ENCODE data around the gene MMD.
"Not testable (repeated sequence)": the region's sequence is repeated elsewhere in the genome, so short reads cannot be mapped to it uniquely, and the experiment has no call there.

Gene MMD

DNA sequence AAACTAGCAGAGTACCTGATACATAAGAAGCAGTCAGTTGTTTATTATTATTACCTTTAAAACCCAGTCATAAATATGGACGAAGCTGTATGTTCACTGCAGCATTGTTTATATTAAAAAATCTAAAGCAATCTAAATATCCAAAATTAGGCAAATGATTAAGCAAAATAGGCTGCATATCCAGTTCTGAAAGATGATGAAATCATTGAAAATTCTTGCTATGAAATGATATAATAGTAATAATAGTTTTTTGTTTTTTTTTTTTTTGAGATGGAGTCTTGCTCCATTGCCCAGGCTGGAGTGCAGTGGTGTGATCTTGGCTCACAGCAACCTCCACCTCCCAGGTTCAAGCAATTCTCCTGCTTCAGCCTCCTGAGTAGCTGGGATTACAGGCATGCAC lies 31.9 kb downstream of the MMD start:
- WGBS, 2 experiments (ENCODE audit: insufficient coverage in 2 of 2) = no CpG with 5 or more reads among the region's 1 CpG

DNA sequence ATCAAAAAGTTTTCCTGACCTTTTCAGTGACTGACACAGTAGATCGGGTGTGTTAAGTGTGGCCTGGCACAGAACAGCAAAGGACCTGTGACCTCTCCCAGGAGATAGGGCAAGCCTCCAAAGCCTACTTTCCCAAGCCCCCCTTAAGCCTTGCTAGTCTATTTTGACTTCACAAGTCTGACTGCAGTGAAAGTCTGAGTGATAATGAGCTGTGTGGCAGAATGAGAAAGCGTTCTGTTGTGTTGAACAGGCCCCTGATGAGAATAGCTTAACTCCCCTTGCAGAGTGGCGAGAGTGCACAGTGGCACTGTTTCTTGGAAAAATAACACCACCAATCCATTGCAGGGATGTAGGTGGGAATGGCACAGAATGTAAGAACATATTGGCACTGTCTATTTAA lies 32.8 kb downstream of the MMD start:
- Histone ChIP-seq H3K27ac (ENCODE audit: low read depth, low read length, severe bottlenecking) (no peak overlapping the region), H3K9me3 (ENCODE audit: control insufficient read depth, low read length) (no peaks in the 10 kb centered on the region), H3K4me3 (ENCODE audit: extremely low read depth, insufficient read depth, low read length, poor library complexity, severe bottlenecking) (no peak overlapping the region), H3K36me3 (ENCODE audit: control insufficient read depth, insufficient read depth, low read length) (peaks cover 14% of the 10 kb centered on the region), H3K4me1 (ENCODE audit: control insufficient read depth, insufficient read depth, low read length, poor library complexity, severe bottlenecking) (no peaks in the 10 kb centered on the region)
- WGBS, 2 experiments (ENCODE audit: insufficient coverage in 2 of 2) = 77 to 80% methylated on average over 1 to 3 of the region's 3 CpGs

More for the DNA sequence above, 31.9 kb downstream of the MMD start:
- H3K36me3 ChIP-seq (ENCODE audit: control insufficient read depth, insufficient read depth, low read length) = peaks cover 21% of the 10 kb centered on the region
- not testable (repeated sequence) for H3K9me3 ChIP-seq (ENCODE audit: control insufficient read depth, low read length); H3K4me3 ChIP-seq (ENCODE audit: extremely low read depth, insufficient read depth, low read length, poor library complexity, severe bottlenecking); H3K4me1 ChIP-seq (ENCODE audit: control insufficient read depth, insufficient read depth, low read length, poor library complexity, severe bottlenecking); H3K27ac ChIP-seq (ENCODE audit: low read depth, low read length, severe bottlenecking)

- Histone ChIP-seq H3K9me3 (ENCODE audit: control insufficient read depth, low read length) (no peaks in the 10 kb centered on the region), H3K27ac (ENCODE audit: low read depth, low read length, severe bottlenecking) (no peak overlapping the region), H3K4me3 (ENCODE audit: extremely low read depth, insufficient read depth, low read length, poor library complexity, severe bottlenecking) (no peak overlapping the region), H3K4me1 (ENCODE audit: control insufficient read depth, insufficient read depth, low read length, poor library complexity, severe bottlenecking) (no peaks in the 10 kb centered on the region), H3K36me3 (ENCODE audit: control insufficient read depth, insufficient read depth, low read length) (no peaks in the 10 kb centered on the region)
- WGBS, 2 experiments (ENCODE audit: insufficient coverage in 2 of 2) = 92 to 93% methylated on average over 2 to 3 of the region's 3 CpGs
Observed at GRCh38 chr17:55386796-55387332, 34.8 kb downstream of the MMD start.

- WGBS, 2 experiments (ENCODE audit: insufficient coverage in 2 of 2) = 85 to 89% methylated on average over 9 of the region's 10 CpGs
- Histone ChIP-seq H3K4me3 (ENCODE audit: extremely low read depth, insufficient read depth, low read length, poor library complexity, severe bottlenecking) (no peak overlapping the region), H3K9me3 (ENCODE audit: control insufficient read depth, low read length) (no peaks in the 10 kb centered on the region), H3K36me3 (ENCODE audit: control insufficient read depth, insufficient read depth, low read length) (no peaks in the 10 kb centered on the region), H3K27ac (ENCODE audit: low read depth, low read length, severe bottlenecking) (no peak overlapping the region), H3K4me1 (ENCODE audit: control insufficient read depth, insufficient read depth, low read length, poor library complexity, severe bottlenecking) (no peaks in the 10 kb centered on the region)
Observed at GRCh38 chr17:55384643-55385232, 36.9 kb downstream of the MMD start.

DNA sequence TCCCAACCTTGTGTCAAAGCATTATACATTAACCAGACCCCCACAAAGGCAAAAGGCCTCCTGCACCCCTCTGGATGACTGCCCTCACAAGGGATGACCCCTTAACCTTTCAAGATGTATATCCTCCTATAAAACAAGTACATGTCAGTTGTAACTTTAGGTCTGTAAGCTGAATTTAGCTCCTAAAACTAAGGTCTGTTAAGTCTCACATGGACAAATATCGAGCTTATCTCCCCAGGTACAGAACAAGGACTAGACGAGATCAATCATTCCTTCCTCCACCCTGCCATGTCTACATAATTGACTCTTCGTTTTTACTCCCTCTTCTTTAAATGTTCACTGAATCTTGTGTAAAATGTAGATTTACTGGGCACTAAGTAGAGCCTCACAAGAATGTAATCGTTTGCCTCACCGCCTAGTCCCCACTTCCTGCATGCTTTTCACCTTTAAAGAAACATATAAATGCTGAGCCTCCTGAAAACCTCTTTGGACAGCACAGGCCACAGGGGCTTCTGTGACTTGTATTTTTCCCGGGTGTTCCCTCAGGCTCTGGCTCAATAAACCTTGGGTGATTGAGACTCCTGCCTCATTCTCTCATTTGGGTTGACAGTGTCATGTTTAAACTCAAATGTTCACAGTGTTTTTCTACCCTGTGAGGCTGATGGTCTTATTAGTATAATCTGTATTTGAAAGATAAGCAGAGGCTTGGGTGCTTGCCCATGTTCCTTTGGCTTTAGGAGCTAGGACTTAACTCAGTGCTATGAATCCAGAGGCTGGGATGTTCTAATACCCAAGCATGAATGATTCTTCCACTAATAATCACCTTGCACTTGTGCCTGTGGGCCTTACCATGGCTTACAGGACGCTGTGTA lies 37.6 kb downstream of the MMD start:
- H3K27ac ChIP-seq (ENCODE audit: low read depth, low read length, severe bottlenecking) = no peak overlapping the region
- no peak overlapping the region for H3K4me3 ChIP-seq (ENCODE audit: extremely low read depth, insufficient read depth, low read length, poor library complexity, severe bottlenecking)
- no peaks in the 10 kb centered on the region for H3K4me1 ChIP-seq (ENCODE audit: control insufficient read depth, insufficient read depth, low read length, poor library complexity, severe bottlenecking)
- H3K36me3 ChIP-seq (ENCODE audit: control insufficient read depth, insufficient read depth, low read length) = no peaks in the 10 kb centered on the region
- no peaks in the 10 kb centered on the region for H3K9me3 ChIP-seq (ENCODE audit: control insufficient read depth, low read length)
- 83 to 92% methylated on average over 2 to 3 of the region's 7 CpGs for WGBS, 2 experiments (ENCODE audit: insufficient coverage in 2 of 2)

- Histone ChIP-seq H3K27ac (ENCODE audit: low read depth, low read length, severe bottlenecking) (no peak overlapping the region), H3K4me1 (ENCODE audit: control insufficient read depth, insufficient read depth, low read length, poor library complexity, severe bottlenecking) (no peaks in the 10 kb centered on the region), H3K36me3 (ENCODE audit: control insufficient read depth, insufficient read depth, low read length) (no peaks in the 10 kb centered on the region), H3K9me3 (ENCODE audit: control insufficient read depth, low read length) (no peaks in the 10 kb centered on the region), H3K4me3 (ENCODE audit: extremely low read depth, insufficient read depth, low read length, poor library complexity, severe bottlenecking) (no peak overlapping the region)
- WGBS, 2 experiments (ENCODE audit: insufficient coverage in 2 of 2) = 91 to 94% methylated on average over 7 to 8 of the region's 8 CpGs
Observed at GRCh38 chr17:55381017-55381770, 40.4 kb downstream of the MMD start.

GRCh38 chr17:55377671-55378275 lies 43.9 kb downstream of the MMD start:
- H3K36me3 ChIP-seq (ENCODE audit: control insufficient read depth, insufficient read depth, low read length) = no peaks in the 10 kb centered on the region
- H3K27ac ChIP-seq (ENCODE audit: low read depth, low read length, severe bottlenecking) = no peak overlapping the region
- 87 to 96% methylated on average over 3 to 5 of the region's 6 CpGs for WGBS, 2 experiments (ENCODE audit: insufficient coverage in 2 of 2)
- H3K9me3 ChIP-seq (ENCODE audit: control insufficient read depth, low read length) = no peaks in the 10 kb centered on the region
- H3K4me3 ChIP-seq (ENCODE audit: extremely low read depth, insufficient read depth, low read length, poor library complexity, severe bottlenecking) = no peak overlapping the region
- no peaks in the 10 kb centered on the region for H3K4me1 ChIP-seq (ENCODE audit: control insufficient read depth, insufficient read depth, low read length, poor library complexity, severe bottlenecking)

GRCh38 chr17:55368706-55369105 lies 52.9 kb downstream of the MMD start:
- no peaks in the 10 kb centered on the region for H3K4me1 ChIP-seq (ENCODE audit: control insufficient read depth, insufficient read depth, low read length, poor library complexity, severe bottlenecking)
- WGBS, 2 experiments (ENCODE audit: insufficient coverage in 2 of 2) = 83 to 100% methylated on average over 1 to 2 of the region's 3 CpGs
- H3K4me3 ChIP-seq (ENCODE audit: extremely low read depth, insufficient read depth, low read length, poor library complexity, severe bottlenecking) = no peak overlapping the region
- no peak overlapping the region for H3K27ac ChIP-seq (ENCODE audit: low read depth, low read length, severe bottlenecking)
- H3K9me3 ChIP-seq (ENCODE audit: control insufficient read depth, low read length) = peaks cover 7% of the 10 kb centered on the region
- no peaks in the 10 kb centered on the region for H3K36me3 ChIP-seq (ENCODE audit: control insufficient read depth, insufficient read depth, low read length)

- WGBS, 2 experiments (ENCODE audit: insufficient coverage in 2 of 2) = 90 to 93% methylated on average over 1 of the region's 1 CpG
- Histone ChIP-seq H3K27ac (ENCODE audit: low read depth, low read length, severe bottlenecking) (no peak overlapping the region), H3K36me3 (ENCODE audit: control insufficient read depth, insufficient read depth, low read length) (no peaks in the 10 kb centered on the region), H3K4me3 (ENCODE audit: extremely low read depth, insufficient read depth, low read length, poor library complexity, severe bottlenecking) (no peak overlapping the region), H3K9me3 (ENCODE audit: control insufficient read depth, low read length) (peaks cover 5% of the 10 kb centered on the region), H3K4me1 (ENCODE audit: control insufficient read depth, insufficient read depth, low read length, poor library complexity, severe bottlenecking) (no peaks in the 10 kb centered on the region)
Observed at GRCh38 chr17:55366020-55366481, 55.6 kb downstream of the MMD start.

GRCh38 chr17:55363033-55363432 lies 58.6 kb downstream of the MMD start:
- no CpG with 5 or more reads among the region's 1 CpG for WGBS, 2 experiments (ENCODE audit: insufficient coverage in 2 of 2)
- no peaks in the 10 kb centered on the region for H3K4me1 ChIP-seq (ENCODE audit: control insufficient read depth, insufficient read depth, low read length, poor library complexity, severe bottlenecking)
- peaks cover 8% of the 10 kb centered on the region for H3K9me3 ChIP-seq (ENCODE audit: control insufficient read depth, low read length)
- no peak overlapping the region for H3K4me3 ChIP-seq (ENCODE audit: extremely low read depth, insufficient read depth, low read length, poor library complexity, severe bottlenecking)
- H3K27ac ChIP-seq (ENCODE audit: low read depth, low read length, severe bottlenecking) = no peak overlapping the region
- H3K36me3 ChIP-seq (ENCODE audit: control insufficient read depth, insufficient read depth, low read length) = no peaks in the 10 kb centered on the region
